ENCODE results near the gene HRH2.

DNA sequence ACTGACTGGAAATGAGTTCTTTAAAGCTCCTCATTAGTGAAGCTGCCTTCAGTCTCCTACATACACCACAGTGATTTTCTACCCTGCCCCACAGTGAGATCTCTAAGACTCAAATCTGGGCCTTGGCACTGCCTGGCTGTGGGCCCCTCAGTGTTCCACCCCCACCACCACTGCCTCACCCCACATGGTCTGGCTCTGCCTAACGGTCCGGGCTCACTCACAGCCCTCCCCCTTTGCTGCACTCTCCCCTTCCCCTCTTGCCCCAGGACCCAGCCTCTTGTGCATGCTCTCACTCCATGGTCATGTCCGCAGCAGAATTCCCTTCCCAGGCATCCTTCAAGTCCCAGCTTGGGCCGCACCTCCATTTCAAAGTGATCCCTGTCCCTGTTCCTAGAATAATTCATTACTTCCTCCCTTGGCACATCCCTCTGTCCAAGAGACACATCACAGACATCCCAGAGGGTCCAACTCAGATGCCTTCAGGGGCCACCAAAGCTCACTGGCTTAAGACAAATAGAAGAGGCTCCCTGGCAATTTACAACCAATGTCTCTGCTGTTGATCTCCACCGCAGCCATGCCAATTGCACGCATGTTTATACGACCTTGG lies 56.7 kb downstream of the HRH2 start:
- TF ChIP-seq, protein P1, sequence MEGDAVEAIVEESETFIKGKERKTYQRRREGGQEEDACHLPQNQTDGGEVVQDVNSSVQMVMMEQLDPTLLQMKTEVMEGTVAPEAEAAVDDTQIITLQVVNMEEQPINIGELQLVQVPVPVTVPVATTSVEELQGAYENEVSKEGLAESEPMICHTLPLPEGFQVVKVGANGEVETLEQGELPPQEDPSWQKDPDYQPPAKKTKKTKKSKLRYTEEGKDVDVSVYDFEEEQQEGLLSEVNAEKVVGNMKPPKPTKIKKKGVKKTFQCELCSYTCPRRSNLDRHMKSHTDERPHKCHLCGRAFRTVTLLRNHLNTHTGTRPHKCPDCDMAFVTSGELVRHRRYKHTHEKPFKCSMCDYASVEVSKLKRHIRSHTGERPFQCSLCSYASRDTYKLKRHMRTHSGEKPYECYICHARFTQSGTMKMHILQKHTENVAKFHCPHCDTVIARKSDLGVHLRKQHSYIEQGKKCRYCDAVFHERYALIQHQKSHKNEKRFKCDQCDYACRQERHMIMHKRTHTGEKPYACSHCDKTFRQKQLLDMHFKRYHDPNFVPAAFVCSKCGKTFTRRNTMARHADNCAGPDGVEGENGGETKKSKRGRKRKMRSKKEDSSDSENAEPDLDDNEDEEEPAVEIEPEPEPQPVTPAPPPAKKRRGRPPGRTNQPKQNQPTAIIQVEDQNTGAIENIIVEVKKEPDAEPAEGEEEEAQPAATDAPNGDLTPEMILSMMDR (IDR thresholded peaks at IDR 0.05; ENCODE audit: insufficient read depth, low read length), result no peak
- TF ChIP-seq, protein P2, sequence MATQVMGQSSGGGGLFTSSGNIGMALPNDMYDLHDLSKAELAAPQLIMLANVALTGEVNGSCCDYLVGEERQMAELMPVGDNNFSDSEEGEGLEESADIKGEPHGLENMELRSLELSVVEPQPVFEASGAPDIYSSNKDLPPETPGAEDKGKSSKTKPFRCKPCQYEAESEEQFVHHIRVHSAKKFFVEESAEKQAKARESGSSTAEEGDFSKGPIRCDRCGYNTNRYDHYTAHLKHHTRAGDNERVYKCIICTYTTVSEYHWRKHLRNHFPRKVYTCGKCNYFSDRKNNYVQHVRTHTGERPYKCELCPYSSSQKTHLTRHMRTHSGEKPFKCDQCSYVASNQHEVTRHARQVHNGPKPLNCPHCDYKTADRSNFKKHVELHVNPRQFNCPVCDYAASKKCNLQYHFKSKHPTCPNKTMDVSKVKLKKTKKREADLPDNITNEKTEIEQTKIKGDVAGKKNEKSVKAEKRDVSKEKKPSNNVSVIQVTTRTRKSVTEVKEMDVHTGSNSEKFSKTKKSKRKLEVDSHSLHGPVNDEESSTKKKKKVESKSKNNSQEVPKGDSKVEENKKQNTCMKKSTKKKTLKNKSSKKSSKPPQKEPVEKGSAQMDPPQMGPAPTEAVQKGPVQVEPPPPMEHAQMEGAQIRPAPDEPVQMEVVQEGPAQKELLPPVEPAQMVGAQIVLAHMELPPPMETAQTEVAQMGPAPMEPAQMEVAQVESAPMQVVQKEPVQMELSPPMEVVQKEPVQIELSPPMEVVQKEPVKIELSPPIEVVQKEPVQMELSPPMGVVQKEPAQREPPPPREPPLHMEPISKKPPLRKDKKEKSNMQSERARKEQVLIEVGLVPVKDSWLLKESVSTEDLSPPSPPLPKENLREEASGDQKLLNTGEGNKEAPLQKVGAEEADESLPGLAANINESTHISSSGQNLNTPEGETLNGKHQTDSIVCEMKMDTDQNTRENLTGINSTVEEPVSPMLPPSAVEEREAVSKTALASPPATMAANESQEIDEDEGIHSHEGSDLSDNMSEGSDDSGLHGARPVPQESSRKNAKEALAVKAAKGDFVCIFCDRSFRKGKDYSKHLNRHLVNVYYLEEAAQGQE (IDR thresholded peaks at IDR 0.05; ENCODE audit: insufficient replicate concordance, low read depth), result no peak
- no peak for TF ChIP-seq POLR2AphosphoS5 (IDR thresholded peaks at IDR 0.05; ENCODE audit: low read depth)
- no peak for TF ChIP-seq SPI1 (IDR thresholded peaks at IDR 0.05; ENCODE audit: borderline replicate concordance, low read depth)
- no peak for TF ChIP-seq GABPA (IDR thresholded peaks at IDR 0.05; ENCODE audit: low read depth)

Data from HL-60 (cell line).